B cell (primary cell): ENCODE measurements around the gene FBRS. TPM values are rescaled to one million over a fixed set of nuclear protein-coding genes. Genes with fewer than 3 reads are reported as not detected.

Experiments used
- ATAC-seq: fragments of 200-7000 bp; cut with Tn5 transposase; one replicate; pipeline ENCODE4 v1.10.0; 2021; ENCODE audit warnings: low read depth, mild to moderate bottlenecking, moderate number of reproducible peaks, moderate library complexity
- CTCF ChIA-PET: fragments of 350-600 bp; sonication (Branson Sonifier 250); formaldehyde crosslinking; loops from one replicate; lab custom pipeline; 2021; ENCODE audit warnings: antibody characterized with exemption, inconsistent platforms; lab: Charles Lee
- POLR2A ChIA-PET: fragments of 350-600 bp; sonication (Branson Sonifier 250); formaldehyde crosslinking; loops from one replicate; lab custom pipeline; 2021; ENCODE audit warnings: antibody characterized with exemption; lab: Charles Lee
- DNase-seq: peaks from one replicate; pipeline ENCODE4 v3.0.0; 2013
- H2AFZ ChIP-seq: 2 replicates; pipeline ENCODE4 v1.6.1; 2012; ENCODE audit warnings: mild to moderate bottlenecking, low read depth, low read length; ENCODE audit not compliant: insufficient read depth, poor library complexity, severe bottlenecking
- H3K27ac ChIP-seq, 2 donors: 1 replicate in 1 of 2; 2 replicates in 1 of 2; pipeline ENCODE4 v1.5.1; 2012 to 2013; ENCODE audit warnings: low read length in 2 of 2, mild to moderate bottlenecking in 2 of 2, moderate library complexity in 1 of 2
- H3K27me3 ChIP-seq, 4 experiments: fragments of 200-600 bp in 1 of 4; sonication (generic) in 1 of 4; replicated peaks in 1 of 4; 1 replicate in 2 of 4; 2 replicates in 2 of 4; pipeline versions ENCODE4 v1.6.1 to v1.7.0; 2013 to 2016; ENCODE audit warnings: low read length in 3 of 4, mild to moderate bottlenecking in 2 of 4, mixed read lengths in 1 of 4, moderate library complexity in 1 of 4; ENCODE audit not compliant: insufficient read depth in 4 of 4, control insufficient read depth in 3 of 4; ENCODE audit errors: control extremely low read depth in 1 of 4
- H3K36me3 ChIP-seq, 2 experiments: replicated peaks in 1 of 2; 1 replicate in 1 of 2; 2 replicates in 1 of 2; pipeline versions ENCODE4 v1.6.1 to v1.7.1; 2013; ENCODE audit warnings: low read length in 1 of 2; ENCODE audit not compliant: insufficient read depth in 2 of 2, control insufficient read depth in 1 of 2; ENCODE audit errors: control extremely low read depth in 1 of 2, extremely low read depth in 1 of 2
- H3K4me1 ChIP-seq, 2 donors: fragments of 200-600 bp in 1 of 2; sonication (generic) in 1 of 2; 1 replicate in 1 of 2; 2 replicates in 1 of 2; pipeline versions ENCODE4 v1.5.1 to v1.6.1; 2013 to 2017; ENCODE audit warnings: low read length in 2 of 2; ENCODE audit not compliant: control insufficient read depth in 2 of 2, insufficient read depth in 2 of 2
- H3K4me2 ChIP-seq: replicated peaks from 2 replicates; pipeline ENCODE3; 2012; ENCODE audit warnings: mild to moderate bottlenecking, low read depth, low read length; ENCODE audit not compliant: poor library complexity, severe bottlenecking
- H3K4me3 ChIP-seq, 5 experiments: fragments of 200-600 bp in 1 of 5; sonication (generic) in 1 of 5; 1 replicate in 3 of 5; 2 replicates in 2 of 5; pipeline versions ENCODE4 v1.5.1 to v1.7.0; 2011 to 2016; ENCODE audit warnings: low read length in 4 of 5, mild to moderate bottlenecking in 4 of 5, low read depth in 2 of 5, control low read depth in 1 of 5, moderate library complexity in 1 of 5; ENCODE audit not compliant: insufficient read depth in 1 of 5; ENCODE audit errors: control extremely low read depth in 1 of 5, extremely low read depth in 1 of 5
- H3K79me2 ChIP-seq: fragments of 200-600 bp; sonication (generic); one replicate; pipeline ENCODE4 v1.6.0; 2016; ENCODE audit warnings: low read length; ENCODE audit not compliant: control insufficient read depth, insufficient read depth
- H3K9ac ChIP-seq: fragments of 200-600 bp; sonication (generic); 2 replicates; pipeline ENCODE4 v1.6.1; 2017; ENCODE audit warnings: mild to moderate bottlenecking, low read length, moderate library complexity
- H3K9me3 ChIP-seq, 3 donors: one replicate each; pipeline versions ENCODE4 v1.6.1 to v1.7.1; 2013; ENCODE audit warnings: low read length in 2 of 3; ENCODE audit not compliant: control insufficient read depth in 2 of 3, insufficient read depth in 1 of 3; ENCODE audit errors: control extremely low read depth in 1 of 3
- H4K20me1 ChIP-seq: 2 replicates; pipeline ENCODE4 v1.6.0; 2012; ENCODE audit warnings: mild to moderate bottlenecking, low read length; ENCODE audit not compliant: insufficient read depth, control insufficient read depth, poor library complexity, severe bottlenecking
- H3K27ac Mint-ChIP-seq: one replicate; pipeline ENCODE4 v1.8.0; 2021; ENCODE audit warnings: mixed read lengths
- H3K27me3 Mint-ChIP-seq: one replicate; pipeline ENCODE4 v1.8.0; 2021; ENCODE audit warnings: mixed read lengths
- H3K4me1 Mint-ChIP-seq: one replicate; pipeline ENCODE4 v1.8.0; 2021; ENCODE audit warnings: mixed read lengths
- H3K4me3 Mint-ChIP-seq: one replicate; pipeline ENCODE4 v1.8.0; 2021; ENCODE audit warnings: mixed read lengths
- H3K9me3 Mint-ChIP-seq: one replicate; pipeline ENCODE4 v1.8.0; 2022; ENCODE audit warnings: mixed read lengths; ENCODE audit not compliant: insufficient read depth
- EZH2 ChIP-seq: IDR thresholded peaks from 2 replicates; pipeline ENCODE4 v1.6.1; 2012; ENCODE audit warnings: borderline replicate concordance, low read depth, mild to moderate bottlenecking, moderate library complexity, low read length; ENCODE audit not compliant: insufficient read depth, poor library complexity, severe bottlenecking
- WGBS: methylation state at CpG from one replicate; pipeline ENCODE4 v1.1.5; 2013; ENCODE audit warnings: missing lambda C conversion rate; ENCODE audit not compliant: insufficient coverage; 5-methylcytosine and 5-hydroxymethylcytosine counted together
- intact Hi-C: fragments of 100-400 bp; cut with micrococcal nuclease; formaldehyde crosslinking; loops from one replicate; pipeline ENCODE4 v1.10.0; 2022
- polyA plus RNA-seq: library from polyadenylated mRNA; depleted of rRNA; stranded (reverse); fragments of >200 nt; gene quantifications from 2 replicates; pipeline ENCODE4 v1.2.3, GENCODE V29; 2012
- total RNA-seq, 2 donors: library from RNA; stranded (reverse); fragments of 120-200 nt in 1 of 2; gene quantifications; 1 replicate in 1 of 2; 2 replicates in 1 of 2; pipeline versions ENCODE4 v1.2.3 to v1.2.4, GENCODE V29; 2013 to 2022
- TF ChIP-seq, protein P1 (sequence below): fragments of 200-600 bp; IDR thresholded peaks from one replicate; pipeline ENCODE4 v1.8.0; 2022; ENCODE audit warnings: antibody characterized with exemption, mild to moderate bottlenecking

The FBRS gene
- total and polyA plus RNA-seq, 2 donors (not counting 1 experiment from before 2014, with no cell fraction given): 68.3 to 194 TPM

DNA sequence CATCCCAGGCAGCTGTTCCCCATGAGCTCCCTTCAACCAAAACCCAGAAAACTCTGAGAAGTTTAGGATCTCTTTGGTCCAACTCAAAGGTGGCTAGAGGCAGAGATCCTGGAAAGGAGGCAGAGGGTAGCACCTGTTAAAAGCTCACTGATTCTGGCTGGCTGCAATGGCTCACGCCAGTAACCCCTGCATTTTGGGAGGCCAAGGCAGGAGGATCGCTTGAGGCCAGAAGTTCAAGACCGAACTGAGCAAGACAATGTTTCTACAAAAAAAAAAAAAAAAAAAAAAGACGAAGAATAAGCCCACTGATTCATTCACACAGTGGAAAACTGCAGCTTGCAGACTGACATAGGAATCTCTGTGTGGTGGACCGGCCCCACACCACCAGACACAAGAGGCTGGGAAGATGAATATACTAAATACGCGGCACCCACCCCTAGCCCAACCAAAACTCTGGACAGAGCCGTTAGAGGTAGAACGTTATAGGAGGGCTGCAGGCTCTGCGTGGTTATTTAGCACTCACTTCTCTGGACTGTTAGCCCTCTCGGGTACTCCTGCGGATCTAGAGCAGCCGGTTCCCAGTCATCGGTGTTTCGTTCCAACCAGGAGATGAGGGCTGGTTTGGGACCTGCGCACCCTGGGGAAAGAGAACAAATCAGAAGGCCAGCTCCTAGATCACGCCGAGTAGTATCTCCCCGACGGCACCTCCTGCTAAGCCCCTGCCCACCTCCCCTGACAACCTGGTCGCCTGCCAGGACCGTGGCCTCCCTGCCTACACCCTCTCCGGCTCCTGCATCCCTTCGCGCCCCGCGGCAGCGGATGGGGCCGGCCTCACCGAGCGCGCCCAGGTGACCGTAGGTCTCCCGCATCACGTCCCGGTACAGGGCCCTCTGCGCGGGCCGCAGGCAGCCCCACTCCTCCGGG is 49.0 kb upstream of the FBRS start:
- H3K9ac ChIP-seq: peak overlapping the region; percentile 99
- peak overlapping the region; percentile 96 for H3K27ac Mint-ChIP-seq

More for the DNA sequence above, 49.0 kb upstream of the FBRS start:
- Mint-ChIP-seq H3K4me1 (peaks cover 19% of the 10 kb centered on the region), H3K9me3 (no peaks in the 10 kb centered on the region), H3K27me3 (no peaks in the 10 kb centered on the region), H3K4me3 (peak overlapping the region; percentile 98)
- H4K20me1 ChIP-seq: no peaks in the 10 kb centered on the region
- peaks cover 14 to 22% of the 10 kb centered on the region in 2 donors for H3K4me1 ChIP-seq
- intact Hi-C loops: no loop called here
- H2AFZ ChIP-seq: peak overlapping the region; percentile 96
- DNase-seq (no peak), ATAC-seq (peak; percentile 23)
- no peaks in the 10 kb centered on the region for H3K9me3 ChIP-seq
- peaks cover 0 to 15% of the 10 kb centered on the region in 2 experiments for H3K36me3 ChIP-seq
- POLR2A ChIA-PET: interaction anchor here (0.7 to 1.6 kb wide), 9 partner anchors 11 to 191 kb away, joined by 3 to 6 read pairs (median 4); partner anchors contain the start of genes DCTPP1, ZNF747 and ZNF764
- no peaks in the 10 kb centered on the region for H3K27me3 ChIP-seq
- peaks cover 18% of the 10 kb centered on the region for H3K79me2 ChIP-seq
- peak overlapping the region; percentile 82 to 96 for H3K27ac ChIP-seq
- CTCF ChIA-PET: interaction anchor here (0.7 to 2.1 kb wide), 9 partner anchors 11 to 192 kb away, joined by 3 to 9 read pairs (median 6); partner anchors contain the start of genes DCTPP1, ZNF764 and ZNF785
- 10% methylated on average over 35 of the region's 40 CpGs for WGBS
- TF ChIP-seq, protein P1, sequence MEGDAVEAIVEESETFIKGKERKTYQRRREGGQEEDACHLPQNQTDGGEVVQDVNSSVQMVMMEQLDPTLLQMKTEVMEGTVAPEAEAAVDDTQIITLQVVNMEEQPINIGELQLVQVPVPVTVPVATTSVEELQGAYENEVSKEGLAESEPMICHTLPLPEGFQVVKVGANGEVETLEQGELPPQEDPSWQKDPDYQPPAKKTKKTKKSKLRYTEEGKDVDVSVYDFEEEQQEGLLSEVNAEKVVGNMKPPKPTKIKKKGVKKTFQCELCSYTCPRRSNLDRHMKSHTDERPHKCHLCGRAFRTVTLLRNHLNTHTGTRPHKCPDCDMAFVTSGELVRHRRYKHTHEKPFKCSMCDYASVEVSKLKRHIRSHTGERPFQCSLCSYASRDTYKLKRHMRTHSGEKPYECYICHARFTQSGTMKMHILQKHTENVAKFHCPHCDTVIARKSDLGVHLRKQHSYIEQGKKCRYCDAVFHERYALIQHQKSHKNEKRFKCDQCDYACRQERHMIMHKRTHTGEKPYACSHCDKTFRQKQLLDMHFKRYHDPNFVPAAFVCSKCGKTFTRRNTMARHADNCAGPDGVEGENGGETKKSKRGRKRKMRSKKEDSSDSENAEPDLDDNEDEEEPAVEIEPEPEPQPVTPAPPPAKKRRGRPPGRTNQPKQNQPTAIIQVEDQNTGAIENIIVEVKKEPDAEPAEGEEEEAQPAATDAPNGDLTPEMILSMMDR: no peak
- TF ChIP-seq EZH2: no peak
- peak overlapping the region; percentile 84 to 98 (median 91) for H3K4me3 ChIP-seq
- H3K4me2 ChIP-seq: peak overlapping the region; percentile 87
